NCI-H82 (cell line): ENCODE data around the gene CCDC51.

ENCODE experiments used
- DNase-seq: peaks from one replicate; lab custom pipeline; 2025; lab: John Stamatoyannopoulos, UW

CCDC51 gene

DNA sequence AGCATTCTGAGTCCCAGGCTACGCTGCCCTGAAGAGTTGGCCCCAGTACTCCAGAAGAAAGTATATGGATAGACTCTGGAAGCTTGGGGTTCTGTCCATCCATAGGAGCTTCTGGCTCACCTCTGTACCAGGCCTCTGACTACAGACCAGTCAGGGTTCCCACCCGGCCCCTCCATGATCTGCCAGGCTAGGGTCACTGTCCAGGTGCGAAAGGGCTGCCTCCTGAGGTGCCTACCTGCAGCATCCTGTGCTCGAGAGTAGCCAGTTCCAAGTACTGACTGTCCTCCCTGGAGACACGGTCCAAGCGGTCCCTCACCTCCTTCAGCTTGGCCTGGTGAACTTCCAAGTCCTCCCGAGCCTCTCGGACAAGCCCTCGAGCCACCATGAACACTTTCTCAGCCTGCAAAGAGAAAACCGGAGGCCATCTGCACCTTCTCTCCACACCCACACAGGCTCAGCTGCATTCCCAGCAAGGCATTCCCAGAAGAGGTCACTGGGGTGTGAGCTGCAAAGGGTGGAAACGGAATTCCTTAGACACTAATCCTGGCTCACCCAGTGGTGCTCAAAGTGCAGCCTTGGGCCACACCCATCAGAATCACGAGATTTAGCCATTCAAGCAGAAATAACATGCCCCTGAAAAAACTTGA is 6.3 kb downstream of the CCDC51 start:
- DNase-seq, result no peak

GRCh38 chr3:48432411-48433371 is 7.2 kb downstream of the CCDC51 start:
- DNase-seq, result peak; percentile 47

GRCh38 chr3:48431224-48432029 is 8.5 kb downstream of the CCDC51 start:
- no peak for DNase-seq

GRCh38 chr3:48430708-48431101 is 9.2 kb downstream of the CCDC51 start:
- no peak for DNase-seq

GRCh38 chr3:48429960-48430707 is 9.8 kb downstream of the CCDC51 start, which contains the start of gene PLXNB1:
Gene PLXNB1, minus strand, starts transcription at chr3:48430086. Its CDS starts 5,475 bp downstream, at chr3:48424611.
- peak; percentile 76 for DNase-seq

DNA sequence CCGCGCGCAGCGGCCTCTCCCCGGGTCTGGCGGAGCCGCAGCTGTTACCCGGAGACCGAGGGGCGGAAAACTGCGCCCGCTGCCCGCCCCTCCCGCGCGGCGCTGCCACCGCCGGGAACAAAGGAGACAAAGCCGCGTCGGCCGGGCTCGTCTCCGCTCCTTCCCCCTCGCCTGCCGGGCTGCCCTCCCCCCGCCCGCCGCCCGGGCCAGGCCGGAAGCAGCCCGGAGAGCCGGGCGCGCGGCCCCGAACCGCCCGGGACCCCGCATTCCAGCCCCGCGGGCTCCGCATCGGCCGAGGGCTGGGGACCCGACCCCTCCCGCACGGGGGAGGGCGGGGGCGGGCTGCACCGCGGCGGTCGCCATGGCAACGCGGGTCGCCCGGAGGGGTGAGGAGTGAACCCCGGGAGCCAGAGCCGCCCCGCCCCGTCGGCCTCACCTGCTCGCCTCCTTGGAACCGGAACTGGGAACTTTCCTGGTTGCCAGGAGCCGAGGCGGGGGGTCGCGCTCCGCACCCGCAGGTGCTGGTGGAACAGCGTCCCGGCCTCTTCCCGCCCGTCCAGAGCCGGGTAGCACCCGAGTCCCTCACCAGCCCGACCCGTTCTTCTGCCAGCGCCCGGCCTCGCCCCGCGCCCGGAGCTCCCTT is 10.5 kb downstream of the CCDC51 start:
- peak; percentile 66 for DNase-seq

- DNase-seq, result peak; percentile 50
Observed at GRCh38 chr3:48428572-48429316, 11.2 kb downstream of the CCDC51 start.

DNA sequence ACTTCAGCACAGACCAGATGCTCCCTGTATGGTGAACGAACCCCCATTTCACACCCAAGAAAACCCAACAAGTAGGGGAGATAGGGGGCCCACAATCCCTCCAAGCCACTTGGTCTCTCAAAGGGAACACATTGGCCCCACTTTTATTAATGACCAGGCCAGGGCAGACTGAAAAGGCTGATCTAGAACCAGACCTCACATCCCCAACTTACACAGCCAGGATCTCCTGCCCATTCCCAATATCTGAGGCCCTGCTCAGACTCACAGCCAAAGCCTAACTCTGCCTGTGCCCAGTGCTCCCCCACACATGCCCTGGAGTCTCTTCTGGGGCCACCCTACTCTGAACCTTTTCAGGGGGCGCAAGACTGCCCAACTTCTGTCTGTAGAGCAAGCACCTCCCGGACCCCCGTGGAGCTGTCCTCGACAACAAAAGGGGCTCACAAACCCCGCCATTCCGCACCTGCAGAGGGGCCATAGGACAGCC is 11.8 kb downstream of the CCDC51 start:
- DNase-seq, result no peak

DNA sequence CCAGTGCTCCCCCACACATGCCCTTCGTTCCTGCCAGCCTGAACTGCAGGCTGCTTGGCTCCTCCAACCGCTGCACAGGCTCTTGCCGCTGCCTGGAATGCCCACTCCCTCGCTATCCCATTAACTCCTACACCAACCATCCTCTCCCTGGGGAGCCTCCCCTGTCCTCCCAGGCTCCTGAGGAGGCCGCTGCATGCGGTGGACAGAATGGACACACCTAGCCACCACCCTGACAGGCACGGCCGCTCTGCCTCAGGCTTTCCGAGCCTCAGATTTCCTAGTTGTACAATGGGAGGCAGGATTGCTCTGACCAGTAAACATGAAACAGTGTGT is 12.3 kb downstream of the CCDC51 start:
- DNase-seq, result no peak

DNA sequence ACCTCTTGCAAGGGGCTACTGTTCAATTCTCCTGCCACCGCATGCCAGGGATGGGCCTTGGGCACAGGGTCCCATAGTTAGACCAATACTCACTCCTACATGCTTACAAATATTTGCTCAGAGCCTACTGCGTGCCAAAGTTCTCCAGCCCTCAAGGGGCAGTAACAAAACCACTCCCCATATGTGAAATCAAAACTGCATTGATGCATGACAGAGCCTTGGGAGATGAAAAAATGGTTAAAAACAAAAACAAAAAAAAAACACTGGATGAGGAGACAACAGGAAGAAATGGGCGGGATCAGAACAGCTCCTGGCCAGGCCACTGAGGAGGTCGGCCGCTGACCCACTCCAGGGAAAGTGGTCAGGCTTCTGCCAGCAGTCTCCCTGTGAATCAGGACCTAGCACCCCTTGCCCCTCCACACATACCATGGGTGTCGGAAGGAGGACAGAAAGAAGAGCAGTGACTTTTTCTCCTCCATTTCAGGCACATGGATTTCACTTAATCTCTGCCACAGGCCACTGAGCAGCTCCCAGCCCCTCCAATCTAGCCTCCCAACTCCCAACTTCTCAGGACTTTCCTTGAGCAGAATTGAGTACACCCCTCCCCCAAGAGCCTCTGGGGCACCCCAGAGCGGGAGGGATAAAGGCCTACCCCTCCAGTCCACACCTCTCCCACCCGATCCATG is 12.8 kb downstream of the CCDC51 start:
- DNase-seq, result no peak

DNA sequence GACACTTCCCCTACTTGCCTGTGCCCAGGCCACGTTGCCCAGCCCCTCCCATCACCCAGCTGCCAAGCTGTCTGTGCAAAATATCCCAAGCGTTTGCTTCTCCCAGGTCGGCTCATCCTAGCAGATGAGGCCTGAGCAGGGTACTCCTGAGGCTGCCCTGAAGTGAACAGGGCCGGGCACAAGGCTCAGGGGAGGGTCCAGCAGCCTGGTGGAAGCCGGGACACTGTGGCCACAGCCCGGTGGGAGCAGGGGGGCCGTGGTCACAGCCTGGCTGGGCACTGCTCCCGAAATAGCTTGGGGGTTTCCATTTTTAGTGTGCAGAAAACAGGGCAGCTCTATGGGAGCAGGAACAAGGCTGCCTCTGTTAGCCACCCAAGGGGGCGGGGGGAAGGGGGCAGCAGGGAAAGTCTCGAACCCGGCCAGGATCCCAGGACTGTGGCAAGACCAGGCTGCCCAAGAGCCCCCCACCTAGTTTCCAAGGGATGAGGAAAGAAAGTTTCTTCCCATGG is 13.5 kb downstream of the CCDC51 start:
- no peak for DNase-seq

DNA sequence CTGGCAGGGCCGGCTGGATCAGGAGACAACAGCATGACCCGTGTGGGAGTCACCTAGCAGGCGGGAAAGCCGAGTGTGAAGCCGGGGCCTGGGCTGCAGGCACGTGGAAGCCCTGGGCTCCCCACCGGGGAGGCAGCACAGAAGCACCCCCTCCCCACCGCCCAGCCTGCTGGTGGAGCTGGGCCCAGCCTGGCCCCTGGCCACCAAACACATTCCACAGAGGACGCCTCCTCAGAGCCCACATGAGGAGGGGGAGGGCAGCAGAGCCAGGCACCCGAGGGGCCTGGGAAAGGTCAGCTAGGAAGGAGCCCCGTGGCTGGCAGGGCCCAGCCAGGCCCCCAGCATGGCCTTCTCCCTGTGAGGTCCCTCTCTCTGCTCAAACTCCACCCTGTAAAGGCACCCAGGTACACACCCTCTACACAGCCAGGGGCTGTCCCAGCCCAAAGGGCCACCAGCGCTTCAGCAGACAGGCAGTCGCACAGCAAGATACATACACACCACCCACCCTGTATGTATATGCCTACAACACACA is 14.6 kb downstream of the CCDC51 start:
- DNase-seq, result no peak

- no peak for DNase-seq
Observed at GRCh38 chr3:48423883-48424695, 15.8 kb downstream of the CCDC51 start.

DNA sequence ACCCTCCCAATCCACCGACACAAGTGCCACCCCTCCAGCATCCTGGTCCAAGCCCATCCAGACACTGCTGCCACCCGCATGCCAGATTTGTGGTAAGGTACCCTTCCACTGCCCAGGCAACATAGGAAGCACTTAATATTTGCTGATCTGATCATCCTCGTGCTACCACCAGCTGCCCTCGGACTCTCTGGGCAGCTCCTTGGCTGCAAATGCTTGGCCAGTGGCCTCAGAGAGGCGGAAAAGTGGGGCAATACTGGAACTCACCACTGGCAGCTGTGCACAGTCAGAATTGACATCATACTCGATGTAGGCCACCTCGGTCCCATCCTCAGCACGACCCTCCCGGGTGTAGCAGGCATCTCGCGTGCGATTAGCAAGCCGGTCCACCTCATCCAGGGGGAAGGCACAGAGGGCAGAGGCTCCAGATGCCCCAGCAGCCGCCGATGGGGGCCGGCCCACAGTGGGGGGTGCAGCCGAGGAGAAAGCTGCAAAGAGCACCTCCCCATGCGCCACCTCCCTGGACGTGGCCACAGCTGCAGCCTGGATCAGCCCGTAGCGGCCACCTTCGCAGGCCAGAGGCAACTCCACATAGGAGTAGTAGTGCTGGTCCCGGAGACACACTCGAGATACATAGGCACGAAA is 16.6 kb downstream of the CCDC51 start:
- no peak for DNase-seq

GRCh38 chr3:48422681-48423080 is 17.2 kb downstream of the CCDC51 start:
- DNase-seq, result no peak

DNA sequence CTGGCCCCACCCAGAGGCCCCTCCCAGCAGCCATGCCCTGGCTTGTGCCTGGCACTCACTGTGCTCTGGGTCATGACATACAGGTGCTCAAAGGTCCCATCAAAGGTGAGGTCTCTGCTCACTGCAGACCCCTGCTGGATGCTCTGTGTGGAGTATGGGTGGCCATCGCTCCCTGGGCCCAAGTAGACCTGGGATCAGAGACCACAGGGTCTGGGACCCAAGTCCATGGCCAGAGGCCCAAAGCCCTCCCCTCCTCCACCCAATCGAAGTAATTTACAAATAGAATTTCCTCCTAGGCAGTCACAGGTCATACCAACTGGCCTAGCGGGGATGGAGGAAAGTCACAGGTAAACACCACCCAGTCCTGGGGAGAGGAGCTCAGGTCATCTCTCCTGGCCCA is 17.6 kb downstream of the CCDC51 start:
- DNase-seq, result no peak

DNA sequence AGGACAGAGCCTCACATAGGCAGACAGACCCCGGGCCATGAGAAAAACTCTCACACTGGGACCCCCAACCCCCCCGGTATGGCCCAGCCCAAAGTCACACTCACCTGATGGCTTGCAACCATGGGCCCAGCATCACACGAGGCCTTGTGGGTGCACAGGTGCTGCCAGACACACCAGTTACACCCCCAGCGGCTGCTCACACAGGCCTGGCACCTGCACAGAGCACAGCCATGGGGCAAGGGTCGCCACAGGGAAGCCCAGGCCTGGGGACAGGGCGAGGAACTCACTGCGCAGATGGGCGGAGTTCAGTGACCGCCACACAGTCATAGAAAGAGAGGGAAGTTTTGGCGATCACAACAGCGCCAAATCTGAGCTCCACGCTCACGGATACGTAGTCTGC is 19.4 kb downstream of the CCDC51 start:
- no peak for DNase-seq

DNA sequence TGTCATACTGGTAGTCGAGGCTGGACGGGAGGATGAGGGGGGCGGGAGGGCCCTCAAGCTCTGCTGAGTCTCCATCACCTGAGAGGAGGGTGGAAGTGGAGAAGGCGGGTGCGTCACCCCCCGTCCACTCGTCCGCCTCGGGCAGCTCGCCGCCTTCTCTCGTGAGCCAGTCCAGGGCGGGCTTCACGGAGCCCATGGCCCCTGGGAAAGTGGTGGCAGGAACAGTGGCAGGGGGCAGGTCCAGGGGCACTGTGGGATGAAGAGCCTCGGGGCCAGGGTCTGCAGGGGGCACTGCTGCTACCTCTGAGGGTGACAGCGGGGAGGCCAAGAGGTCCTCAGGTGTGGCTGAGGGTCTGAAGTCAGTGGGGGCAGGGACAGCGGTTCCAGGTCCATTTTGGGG is 20.3 kb downstream of the CCDC51 start:
- no peak for DNase-seq
